Measurements from ENCODE around the gene PKP3. TPM values are rescaled to one million over a fixed set of nuclear protein-coding genes. Genes with fewer than 3 reads are reported as not detected.

The PKP3 gene
- total RNA-seq, 2 experiments from 2014 or later: not detected

DNA sequence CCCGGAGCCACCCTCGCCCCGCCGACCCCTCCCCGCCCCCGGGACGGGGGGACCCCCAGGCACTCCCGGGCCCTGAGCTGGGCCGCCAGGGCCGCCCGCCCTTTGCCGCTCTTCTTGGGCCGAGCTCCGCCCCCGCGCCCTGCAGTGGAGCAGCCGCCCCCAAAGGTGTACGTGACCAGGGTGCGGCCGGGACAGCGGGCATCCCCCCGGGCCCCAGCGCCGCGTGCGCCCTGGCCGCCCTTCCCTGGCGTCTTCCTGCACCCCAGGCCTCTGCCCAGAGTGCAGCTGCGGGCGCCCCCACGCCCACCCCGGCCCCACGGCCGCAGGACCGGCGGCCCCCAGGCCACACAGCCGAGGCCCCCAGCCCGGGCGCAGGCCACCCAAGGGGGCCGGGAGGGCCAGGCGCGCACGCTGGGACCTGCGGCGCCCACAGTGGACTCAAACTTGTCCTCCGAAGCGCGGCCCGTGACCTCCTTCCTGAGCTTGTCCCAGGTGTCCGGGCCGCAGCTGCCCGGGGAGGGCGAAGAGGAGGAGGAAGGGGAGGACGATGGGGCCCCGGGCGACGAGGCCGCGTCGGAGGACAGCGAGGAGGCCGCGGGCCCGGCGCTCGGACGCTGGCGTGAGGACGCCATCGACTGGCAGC, 17.4 kb upstream of the PKP3 start:
- Histone ChIP-seq H3K9me2 (ENCODE audit: insufficient read depth, low read length) (no peaks in the 10 kb centered on the region), H3K79me2 (ENCODE audit: insufficient read depth, low read depth, low read length) (no peaks in the 10 kb centered on the region), H4K20me1 (ENCODE audit: insufficient read depth, low read length) (no peaks in the 10 kb centered on the region), H3K36me3 (ENCODE audit: insufficient read depth, low read length) (no peaks in the 10 kb centered on the region), H3K4me2 (ENCODE audit: low read length) (no peak overlapping the region), H3K27ac (ENCODE audit: low read depth, low read length, poor library complexity, severe bottlenecking) (no peak overlapping the region), H3K4me3 (ENCODE audit: low read depth, low read length, poor library complexity, severe bottlenecking) (no peak overlapping the region), H2AFZ (ENCODE audit: low read length) (no peak overlapping the region), H3K4me1 (ENCODE audit: insufficient read depth, low read length, poor library complexity, severe bottlenecking) (no peaks in the 10 kb centered on the region), H3K9me3 (ENCODE audit: low read length) (no peaks in the 10 kb centered on the region)
- intact Hi-C loops (cut with micrococcal nuclease; ENCODE audit: unreplicated experiment): no loop called here
- BruUV-seq (replicated peaks): no TSS peak
- ChIA-PET POLR2A (no interaction called here), CTCF (ENCODE audit: unreplicated experiment) (no interaction called here)
- no peak for TF ChIP-seq EZH2phosphoT487 (IDR thresholded peaks at IDR 0.05; ENCODE audit: borderline replicate concordance, low read depth, low read length)
- TF ChIP-seq, protein P1, sequence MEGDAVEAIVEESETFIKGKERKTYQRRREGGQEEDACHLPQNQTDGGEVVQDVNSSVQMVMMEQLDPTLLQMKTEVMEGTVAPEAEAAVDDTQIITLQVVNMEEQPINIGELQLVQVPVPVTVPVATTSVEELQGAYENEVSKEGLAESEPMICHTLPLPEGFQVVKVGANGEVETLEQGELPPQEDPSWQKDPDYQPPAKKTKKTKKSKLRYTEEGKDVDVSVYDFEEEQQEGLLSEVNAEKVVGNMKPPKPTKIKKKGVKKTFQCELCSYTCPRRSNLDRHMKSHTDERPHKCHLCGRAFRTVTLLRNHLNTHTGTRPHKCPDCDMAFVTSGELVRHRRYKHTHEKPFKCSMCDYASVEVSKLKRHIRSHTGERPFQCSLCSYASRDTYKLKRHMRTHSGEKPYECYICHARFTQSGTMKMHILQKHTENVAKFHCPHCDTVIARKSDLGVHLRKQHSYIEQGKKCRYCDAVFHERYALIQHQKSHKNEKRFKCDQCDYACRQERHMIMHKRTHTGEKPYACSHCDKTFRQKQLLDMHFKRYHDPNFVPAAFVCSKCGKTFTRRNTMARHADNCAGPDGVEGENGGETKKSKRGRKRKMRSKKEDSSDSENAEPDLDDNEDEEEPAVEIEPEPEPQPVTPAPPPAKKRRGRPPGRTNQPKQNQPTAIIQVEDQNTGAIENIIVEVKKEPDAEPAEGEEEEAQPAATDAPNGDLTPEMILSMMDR (conservative IDR thresholded peaks at IDR 0.05; ENCODE audit: low read length): no peak
- DNase-seq (ENCODE audit: low spot score): no peak

DNA sequence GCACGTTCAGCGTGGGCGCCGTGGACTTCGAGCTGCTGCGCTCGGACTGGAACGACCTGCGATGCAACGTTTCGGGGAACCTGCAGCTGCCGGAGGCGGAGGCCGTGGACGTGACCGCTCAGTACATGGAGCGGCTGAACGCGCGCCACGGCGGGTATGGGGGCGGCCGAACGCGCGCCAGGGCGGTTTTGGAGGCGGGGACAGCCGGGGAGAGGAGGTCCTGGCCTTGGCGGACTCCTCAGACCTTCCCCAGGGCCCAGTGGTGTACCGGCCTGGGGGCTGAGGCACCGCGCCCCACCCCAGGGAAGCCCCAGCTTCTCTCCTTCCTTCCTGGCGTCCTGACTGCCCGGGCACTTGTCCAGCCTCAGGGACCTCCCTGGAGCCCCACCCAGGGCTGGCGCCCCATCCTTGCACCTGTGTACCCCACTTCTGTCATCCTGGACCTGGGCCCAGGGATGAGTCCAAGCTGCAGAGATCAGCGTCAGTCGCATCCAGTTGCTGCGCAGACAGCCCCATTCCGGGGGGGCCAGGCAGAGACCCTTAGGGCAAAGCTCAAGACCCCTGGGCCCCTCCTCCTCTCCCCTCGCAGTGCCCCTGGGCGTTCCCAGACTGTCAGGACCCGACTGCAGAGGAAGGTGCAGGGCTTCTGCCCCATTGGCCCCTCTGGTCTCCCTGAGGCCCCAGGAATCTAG, 16.7 kb upstream of the PKP3 start:
- Histone ChIP-seq H3K4me3 (ENCODE audit: low read depth, low read length, poor library complexity, severe bottlenecking) (no peak overlapping the region), H3K4me1 (ENCODE audit: insufficient read depth, low read length, poor library complexity, severe bottlenecking) (no peaks in the 10 kb centered on the region), H3K4me2 (ENCODE audit: low read length) (no peak overlapping the region), H2AFZ (ENCODE audit: low read length) (no peak overlapping the region), H3K9me2 (ENCODE audit: insufficient read depth, low read length) (no peaks in the 10 kb centered on the region), H3K27ac (ENCODE audit: low read depth, low read length, poor library complexity, severe bottlenecking) (no peak overlapping the region), H3K36me3 (ENCODE audit: insufficient read depth, low read length) (no peaks in the 10 kb centered on the region), H3K9me3 (ENCODE audit: low read length) (no peaks in the 10 kb centered on the region), H3K79me2 (ENCODE audit: insufficient read depth, low read depth, low read length) (no peaks in the 10 kb centered on the region), H4K20me1 (ENCODE audit: insufficient read depth, low read length) (no peaks in the 10 kb centered on the region)
- no peak for DNase-seq (ENCODE audit: low spot score)
- TF ChIP-seq, protein P1 (conservative IDR thresholded peaks at IDR 0.05; ENCODE audit: low read length): no peak
- TF ChIP-seq EZH2phosphoT487 (IDR thresholded peaks at IDR 0.05; ENCODE audit: borderline replicate concordance, low read depth, low read length): no peak
- POLR2A ChIA-PET: no interaction called here
- CTCF ChIA-PET (ENCODE audit: unreplicated experiment): no interaction called here
- no TSS peak for BruUV-seq (replicated peaks)
- intact Hi-C loops (cut with micrococcal nuclease; ENCODE audit: unreplicated experiment): no loop called here

DNA sequence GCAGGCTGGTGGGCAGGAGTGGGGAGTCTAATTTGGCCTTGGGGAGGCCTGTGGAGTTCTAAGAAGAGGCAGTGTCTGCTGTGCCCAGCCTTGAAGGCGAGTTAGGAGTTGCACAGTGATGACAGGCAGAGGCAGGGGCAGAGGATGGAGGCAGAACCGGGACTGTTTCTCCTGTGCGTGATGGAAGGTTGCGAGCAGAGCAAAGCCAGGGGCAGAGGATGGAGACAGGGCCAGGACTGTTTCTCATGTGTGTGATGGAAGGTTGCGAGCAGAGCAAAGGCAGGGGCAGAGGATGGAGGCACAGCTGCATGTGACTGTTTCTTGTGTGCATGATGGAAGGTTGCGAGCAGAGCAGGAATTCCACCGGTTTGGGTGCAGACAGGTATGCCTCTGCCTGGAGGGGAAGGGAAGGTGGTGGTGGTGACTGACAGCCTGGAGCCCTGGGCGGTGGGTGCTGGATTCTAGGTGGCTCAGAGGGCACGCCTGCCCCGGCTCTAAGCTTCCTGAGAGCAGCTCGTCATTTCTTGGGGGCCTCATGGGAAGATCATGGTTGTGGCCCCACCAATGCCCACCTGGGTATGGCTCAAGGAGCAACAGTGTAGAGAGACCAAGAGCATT, 16.0 kb upstream of the PKP3 start:
- Histone ChIP-seq H3K9me3 (ENCODE audit: low read length) (no peaks in the 10 kb centered on the region), H3K27ac (ENCODE audit: low read depth, low read length, poor library complexity, severe bottlenecking) (no peak overlapping the region), H3K4me1 (ENCODE audit: insufficient read depth, low read length, poor library complexity, severe bottlenecking) (no peaks in the 10 kb centered on the region), H2AFZ (ENCODE audit: low read length) (no peak overlapping the region), H3K9me2 (ENCODE audit: insufficient read depth, low read length) (no peaks in the 10 kb centered on the region), H3K36me3 (ENCODE audit: insufficient read depth, low read length) (no peaks in the 10 kb centered on the region), H3K4me3 (ENCODE audit: low read depth, low read length, poor library complexity, severe bottlenecking) (no peak overlapping the region), H4K20me1 (ENCODE audit: insufficient read depth, low read length) (no peaks in the 10 kb centered on the region), H3K79me2 (ENCODE audit: insufficient read depth, low read depth, low read length) (no peaks in the 10 kb centered on the region), H3K4me2 (ENCODE audit: low read length) (no peak overlapping the region)
- DNase-seq (ENCODE audit: low spot score): no peak
- no peak for TF ChIP-seq EZH2phosphoT487 (IDR thresholded peaks at IDR 0.05; ENCODE audit: borderline replicate concordance, low read depth, low read length)
- TF ChIP-seq, protein P1 (conservative IDR thresholded peaks at IDR 0.05; ENCODE audit: low read length): no peak
- ChIA-PET CTCF (ENCODE audit: unreplicated experiment) (no interaction called here), POLR2A (no interaction called here)
- intact Hi-C loops (cut with micrococcal nuclease; ENCODE audit: unreplicated experiment): no loop called here
- no TSS peak for BruUV-seq (replicated peaks)
